Measurements from ENCODE around the gene LGMN.

Gene LGMN

DNA sequence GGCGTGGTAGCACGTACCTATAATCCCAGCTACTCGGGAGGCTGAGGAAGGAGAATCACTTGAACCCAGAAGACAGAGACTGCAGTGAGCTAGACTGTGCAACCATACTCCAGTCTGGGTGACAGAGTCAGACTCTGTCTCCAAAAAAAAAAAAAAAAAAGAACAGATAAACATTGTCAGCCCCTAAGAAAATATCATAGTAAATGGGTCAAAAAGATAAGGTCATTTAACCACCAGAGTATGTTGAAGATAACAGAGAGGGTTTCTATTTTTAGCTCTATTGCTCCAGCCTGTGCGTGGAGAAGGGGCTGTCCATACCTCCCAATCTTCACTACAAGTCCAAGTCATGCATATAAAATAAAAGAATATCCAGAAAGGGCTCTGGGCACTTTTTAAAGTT lies 15.4 kb downstream of the LGMN start:
- H2BK120ac ChIP-seq (ENCODE audit: insufficient read depth, low read length, poor library complexity) = no peak overlapping the region
- H3K79me1 ChIP-seq (ENCODE audit: low read length) = no peaks in the 10 kb centered on the region

DNA sequence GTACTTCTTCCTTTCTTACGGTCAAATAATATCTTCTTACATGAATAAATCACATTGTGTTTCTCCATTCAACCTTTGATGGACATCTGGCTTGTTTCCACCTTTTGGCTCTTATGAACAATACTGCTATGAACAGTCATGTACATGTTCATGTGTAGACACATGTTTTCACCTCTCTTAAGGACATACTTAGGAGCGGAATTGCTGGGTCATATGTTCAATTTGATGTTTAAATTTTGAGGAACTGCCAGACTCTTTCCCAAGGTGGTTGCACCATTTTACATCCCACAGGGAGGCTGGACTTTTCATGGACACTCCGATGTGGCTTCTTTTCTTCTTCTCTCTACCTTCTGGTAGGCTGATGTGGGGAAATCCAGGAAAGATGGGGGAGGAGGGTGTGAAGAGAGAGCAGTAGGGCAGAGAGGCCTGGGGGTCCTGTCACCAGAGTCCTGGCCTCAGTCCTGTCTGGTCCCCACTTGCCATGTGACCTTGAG lies 16.8 kb downstream of the LGMN start:
- Histone ChIP-seq H3K14ac (ENCODE audit: low read length) (no peak overlapping the region), H3K23ac (ENCODE audit: low read length) (no peak overlapping the region), H2AFZ (ENCODE audit: insufficient read depth, low read length, poor library complexity) (no peak overlapping the region), H3K9me3 (ENCODE audit: insufficient read depth, low read depth, low read length) (peaks cover 5% of the 10 kb centered on the region), H3K27ac (ENCODE audit: low read depth, low read length) (no peak overlapping the region), H4K91ac (ENCODE audit: low read depth, low read length) (no peak overlapping the region), H3K36me3 (ENCODE audit: control insufficient read depth in 1 of 2, insufficient read depth in 2 of 2, low read length in 2 of 2) (peaks cover 11 to 24% of the 10 kb centered on the region in 2 experiments), H3K18ac (ENCODE audit: low read length) (no peak overlapping the region), H2BK12ac (ENCODE audit: low read length) (no peak overlapping the region), H3K79me1 (ENCODE audit: low read length) (peaks cover under 1% of the 10 kb centered on the region), H4K8ac (ENCODE audit: low read depth, low read length) (no peak overlapping the region), H3K9ac (ENCODE audit: low read length) (no peak overlapping the region), H3K4me2 (ENCODE audit: low read length) (no peak overlapping the region), H2BK120ac (ENCODE audit: insufficient read depth, low read length, poor library complexity) (no peak overlapping the region), H3K4me1 (ENCODE audit: control insufficient read depth in 1 of 2, insufficient read depth in 2 of 2, low read length in 2 of 2) (peaks cover 1 to 5% of the 10 kb centered on the region in 2 experiments), H2AK5ac (ENCODE audit: low read length) (no peak overlapping the region), H3K4me3 (ENCODE audit: low read depth, low read length) (no peak overlapping the region), H3K4ac (ENCODE audit: low read depth, low read length) (no peak overlapping the region), H3K27me3 (ENCODE audit: insufficient read depth, low read length) (no peaks in the 10 kb centered on the region), H4K12ac (ENCODE audit: low read depth, low read length) (no peak overlapping the region), H2BK5ac (ENCODE audit: low read depth, low read length, poor library complexity) (no peak overlapping the region), H3K79me2 (ENCODE audit: control insufficient read depth, insufficient read depth, low read length, poor library complexity) (no peaks in the 10 kb centered on the region)
- WGBS (ENCODE audit: extremely low coverage, insufficient coverage, insufficient read length) = no CpG with 5 or more reads among the region's 3 CpGs
- DNase-seq = no peak

More for the DNA sequence above, 15.4 kb downstream of the LGMN start:
- H4K8ac ChIP-seq (ENCODE audit: low read depth, low read length) = no peak overlapping the region
- no peak overlapping the region for H3K4ac ChIP-seq (ENCODE audit: low read depth, low read length)
- no peak overlapping the region for H3K4me3 ChIP-seq (ENCODE audit: low read depth, low read length)
- H3K4me1 ChIP-seq (ENCODE audit: control insufficient read depth in 1 of 2, insufficient read depth in 2 of 2, low read length in 2 of 2) = peaks cover 0 to 4% of the 10 kb centered on the region in 2 experiments
- no peak overlapping the region for H2BK5ac ChIP-seq (ENCODE audit: low read depth, low read length, poor library complexity)
- no peak overlapping the region for H3K23ac ChIP-seq (ENCODE audit: low read length)
- H3K18ac ChIP-seq (ENCODE audit: low read length) = no peak overlapping the region
- H3K14ac ChIP-seq (ENCODE audit: low read length) = no peak overlapping the region
- H2AFZ ChIP-seq (ENCODE audit: insufficient read depth, low read length, poor library complexity) = no peak overlapping the region
- H2AK5ac ChIP-seq (ENCODE audit: low read length) = no peak overlapping the region
- H4K12ac ChIP-seq (ENCODE audit: low read depth, low read length) = no peak overlapping the region
- no peak for DNase-seq
- H3K4me2 ChIP-seq (ENCODE audit: low read length) = no peak overlapping the region
- H3K9ac ChIP-seq (ENCODE audit: low read length) = no peak overlapping the region
- H2BK12ac ChIP-seq (ENCODE audit: low read length) = no peak overlapping the region
- H3K36me3 ChIP-seq (ENCODE audit: control insufficient read depth in 1 of 2, insufficient read depth in 2 of 2, low read length in 2 of 2) = peaks cover 10 to 20% of the 10 kb centered on the region in 2 experiments
- peaks cover 5% of the 10 kb centered on the region for H3K9me3 ChIP-seq (ENCODE audit: insufficient read depth, low read depth, low read length)
- H3K79me2 ChIP-seq (ENCODE audit: control insufficient read depth, insufficient read depth, low read length, poor library complexity) = no peaks in the 10 kb centered on the region
- H3K27ac ChIP-seq (ENCODE audit: low read depth, low read length) = no peak overlapping the region
- no peak overlapping the region for H4K91ac ChIP-seq (ENCODE audit: low read depth, low read length)
- no peaks in the 10 kb centered on the region for H3K27me3 ChIP-seq (ENCODE audit: insufficient read depth, low read length)
- no CpG with 5 or more reads among the region's 4 CpGs for WGBS (ENCODE audit: extremely low coverage, insufficient coverage, insufficient read length)

DNA sequence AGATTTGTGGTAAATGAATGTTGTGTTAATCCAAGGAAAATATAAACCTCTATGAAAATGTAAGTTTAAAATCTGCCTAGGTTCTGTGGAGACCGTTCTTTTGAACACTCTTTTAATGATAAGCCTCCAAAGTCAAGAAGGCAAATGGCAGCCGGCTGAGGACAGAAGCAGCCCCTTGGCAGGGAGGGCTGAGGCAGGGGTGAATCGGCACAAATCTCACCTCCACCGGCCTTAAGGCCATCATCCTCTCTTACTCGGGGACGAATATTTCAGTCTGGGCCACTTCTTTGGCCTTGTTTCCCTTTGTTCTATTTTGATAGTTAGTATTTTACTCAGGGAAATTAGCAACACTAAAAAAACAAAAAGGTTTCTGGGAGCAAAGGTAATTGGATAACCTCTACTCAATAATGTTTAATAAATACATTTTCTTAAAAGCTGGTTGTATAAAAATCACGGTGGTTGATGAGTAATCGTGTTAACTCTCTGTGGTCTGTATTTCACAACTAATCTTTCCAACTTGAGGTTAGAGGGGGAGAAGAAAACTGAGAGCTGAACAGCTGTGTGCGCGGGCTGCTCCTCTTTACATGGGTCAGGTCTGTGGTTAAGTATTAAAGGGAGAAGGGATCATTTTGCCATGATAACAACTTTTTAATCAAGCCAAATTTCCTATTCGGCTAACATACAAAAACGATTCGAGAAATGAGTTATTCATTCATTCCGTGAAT lies 18.6 kb downstream of the LGMN start:
- Histone ChIP-seq H4K12ac (ENCODE audit: low read depth, low read length) (no peak overlapping the region), H2BK12ac (ENCODE audit: low read length) (no peak overlapping the region), H3K4me1 (ENCODE audit: control insufficient read depth in 1 of 2, insufficient read depth in 2 of 2, low read length in 2 of 2) (peaks cover 8 to 13% of the 10 kb centered on the region in 2 experiments), H3K4me3 (ENCODE audit: low read depth, low read length) (no peak overlapping the region), H3K79me2 (ENCODE audit: control insufficient read depth, insufficient read depth, low read length, poor library complexity) (no peaks in the 10 kb centered on the region), H2AFZ (ENCODE audit: insufficient read depth, low read length, poor library complexity) (no peak overlapping the region), H3K27ac (ENCODE audit: low read depth, low read length) (no peak overlapping the region), H3K9ac (ENCODE audit: low read length) (no peak overlapping the region), H3K4me2 (ENCODE audit: low read length) (no peak overlapping the region), H3K9me3 (ENCODE audit: insufficient read depth, low read depth, low read length) (peaks cover 5% of the 10 kb centered on the region), H3K79me1 (ENCODE audit: low read length) (peaks cover 6% of the 10 kb centered on the region), H3K4ac (ENCODE audit: low read depth, low read length) (no peak overlapping the region), H3K14ac (ENCODE audit: low read length) (no peak overlapping the region), H3K23ac (ENCODE audit: low read length) (no peak overlapping the region), H4K91ac (ENCODE audit: low read depth, low read length) (no peak overlapping the region), H3K27me3 (ENCODE audit: insufficient read depth, low read length) (no peaks in the 10 kb centered on the region), H4K8ac (ENCODE audit: low read depth, low read length) (no peak overlapping the region), H2BK5ac (ENCODE audit: low read depth, low read length, poor library complexity) (no peak overlapping the region), H3K36me3 (ENCODE audit: control insufficient read depth in 1 of 2, insufficient read depth in 2 of 2, low read length in 2 of 2) (peaks cover 11 to 24% of the 10 kb centered on the region in 2 experiments), H2AK5ac (ENCODE audit: low read length) (no peak overlapping the region), H3K18ac (ENCODE audit: low read length) (no peak overlapping the region), H2BK120ac (ENCODE audit: insufficient read depth, low read length, poor library complexity) (no peak overlapping the region)
- DNase-seq = no peak
- no CpG with 5 or more reads among the region's 14 CpGs for WGBS (ENCODE audit: extremely low coverage, insufficient coverage, insufficient read length)

DNA sequence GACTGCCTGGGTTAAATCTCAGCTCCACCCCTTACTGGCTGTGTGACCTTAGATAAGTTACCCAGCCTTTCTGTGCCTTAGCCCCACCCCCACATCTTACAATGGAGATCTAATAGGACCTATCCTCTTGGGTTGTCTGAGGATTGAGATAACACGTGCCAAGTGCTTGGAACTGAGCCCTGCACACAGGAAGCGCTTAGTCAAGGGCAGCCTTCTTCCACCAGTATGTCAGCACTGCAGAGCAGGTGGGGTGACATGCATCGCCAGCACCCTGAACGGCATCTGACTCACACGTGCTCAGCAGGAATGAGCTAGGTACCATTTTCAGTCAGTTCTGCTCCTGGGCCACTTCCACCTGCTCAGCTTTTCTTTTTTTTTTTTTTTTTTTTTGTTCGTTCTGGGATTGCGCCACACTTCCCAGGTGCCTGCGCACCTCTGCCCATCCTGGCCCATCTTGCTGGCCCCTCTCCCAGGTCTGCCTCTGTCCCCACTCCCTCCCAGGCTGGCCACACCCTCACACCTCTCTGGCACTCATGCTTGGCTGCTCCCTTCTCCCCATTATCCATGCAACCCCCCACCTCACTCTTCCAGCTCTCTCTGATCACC lies 19.6 kb downstream of the LGMN start:
- no peaks in the 10 kb centered on the region for H3K27me3 ChIP-seq (ENCODE audit: insufficient read depth, low read length)
- H2BK5ac ChIP-seq (ENCODE audit: low read depth, low read length, poor library complexity) = no peak overlapping the region
- no peak overlapping the region for H3K4ac ChIP-seq (ENCODE audit: low read depth, low read length)
- no peak overlapping the region for H3K4me3 ChIP-seq (ENCODE audit: low read depth, low read length)
- no peak overlapping the region for H3K14ac ChIP-seq (ENCODE audit: low read length)
- H3K18ac ChIP-seq (ENCODE audit: low read length) = no peak overlapping the region
- no peak overlapping the region for H4K91ac ChIP-seq (ENCODE audit: low read depth, low read length)
- no peak overlapping the region for H4K8ac ChIP-seq (ENCODE audit: low read depth, low read length)
- peak overlapping the region; percentile 37 for H2AFZ ChIP-seq (ENCODE audit: insufficient read depth, low read length, poor library complexity)
- peaks cover 9 to 23% of the 10 kb centered on the region in 2 experiments for H3K36me3 ChIP-seq (ENCODE audit: control insufficient read depth in 1 of 2, insufficient read depth in 2 of 2, low read length in 2 of 2)
- H3K9me3 ChIP-seq (ENCODE audit: insufficient read depth, low read depth, low read length) = peaks cover 4% of the 10 kb centered on the region
- no peak overlapping the region for H2BK12ac ChIP-seq (ENCODE audit: low read length)
- peaks cover 13% of the 10 kb centered on the region for H3K79me1 ChIP-seq (ENCODE audit: low read length)
- peaks cover 13 to 20% of the 10 kb centered on the region in 2 experiments for H3K4me1 ChIP-seq (ENCODE audit: control insufficient read depth in 1 of 2, insufficient read depth in 2 of 2, low read length in 2 of 2)
- peaks cover 2% of the 10 kb centered on the region for H3K79me2 ChIP-seq (ENCODE audit: control insufficient read depth, insufficient read depth, low read length, poor library complexity)
- no peak overlapping the region for H3K4me2 ChIP-seq (ENCODE audit: low read length)
- no peak overlapping the region for H3K23ac ChIP-seq (ENCODE audit: low read length)
- no peak overlapping the region for H3K27ac ChIP-seq (ENCODE audit: low read depth, low read length)
- H3K9ac ChIP-seq (ENCODE audit: low read length) = no peak overlapping the region
- H2AK5ac ChIP-seq (ENCODE audit: low read length) = no peak overlapping the region
- no CpG with 5 or more reads among the region's 8 CpGs for WGBS (ENCODE audit: extremely low coverage, insufficient coverage, insufficient read length)
- H4K12ac ChIP-seq (ENCODE audit: low read depth, low read length) = no peak overlapping the region
- peak; percentile 65 to 85 for DNase-seq
- no peak overlapping the region for H2BK120ac ChIP-seq (ENCODE audit: insufficient read depth, low read length, poor library complexity)
